GM12865 (cell line): ENCODE measurements around the gene SLC9A9.

Experiments used
- DNase-seq: peaks from one replicate; pipeline ENCODE4 v3.0.0; 2010; ENCODE audit warnings: low read depth
- H3K4me3 ChIP-seq: 2 replicates; pipeline ENCODE4 v1.5.1; 2011; ENCODE audit warnings: mild to moderate bottlenecking, low read depth, low read length, control low read depth
- TF ChIP-seq, protein P1 (sequence below): IDR thresholded peaks from 2 replicates; pipeline ENCODE4 v1.5.1; 2011; ENCODE audit warnings: low read length, control low read depth, low read depth, inconsistent platforms; ENCODE audit not compliant: insufficient read depth; ENCODE audit errors: missing control alignments

Gene SLC9A9

GRCh38 chr3:143244516-143245063 is 603.7 kb downstream of the SLC9A9 start:
- TF ChIP-seq, protein P1, sequence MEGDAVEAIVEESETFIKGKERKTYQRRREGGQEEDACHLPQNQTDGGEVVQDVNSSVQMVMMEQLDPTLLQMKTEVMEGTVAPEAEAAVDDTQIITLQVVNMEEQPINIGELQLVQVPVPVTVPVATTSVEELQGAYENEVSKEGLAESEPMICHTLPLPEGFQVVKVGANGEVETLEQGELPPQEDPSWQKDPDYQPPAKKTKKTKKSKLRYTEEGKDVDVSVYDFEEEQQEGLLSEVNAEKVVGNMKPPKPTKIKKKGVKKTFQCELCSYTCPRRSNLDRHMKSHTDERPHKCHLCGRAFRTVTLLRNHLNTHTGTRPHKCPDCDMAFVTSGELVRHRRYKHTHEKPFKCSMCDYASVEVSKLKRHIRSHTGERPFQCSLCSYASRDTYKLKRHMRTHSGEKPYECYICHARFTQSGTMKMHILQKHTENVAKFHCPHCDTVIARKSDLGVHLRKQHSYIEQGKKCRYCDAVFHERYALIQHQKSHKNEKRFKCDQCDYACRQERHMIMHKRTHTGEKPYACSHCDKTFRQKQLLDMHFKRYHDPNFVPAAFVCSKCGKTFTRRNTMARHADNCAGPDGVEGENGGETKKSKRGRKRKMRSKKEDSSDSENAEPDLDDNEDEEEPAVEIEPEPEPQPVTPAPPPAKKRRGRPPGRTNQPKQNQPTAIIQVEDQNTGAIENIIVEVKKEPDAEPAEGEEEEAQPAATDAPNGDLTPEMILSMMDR: no peak
- H3K4me3 ChIP-seq: no peak overlapping the region
- no peak for DNase-seq

DNA sequence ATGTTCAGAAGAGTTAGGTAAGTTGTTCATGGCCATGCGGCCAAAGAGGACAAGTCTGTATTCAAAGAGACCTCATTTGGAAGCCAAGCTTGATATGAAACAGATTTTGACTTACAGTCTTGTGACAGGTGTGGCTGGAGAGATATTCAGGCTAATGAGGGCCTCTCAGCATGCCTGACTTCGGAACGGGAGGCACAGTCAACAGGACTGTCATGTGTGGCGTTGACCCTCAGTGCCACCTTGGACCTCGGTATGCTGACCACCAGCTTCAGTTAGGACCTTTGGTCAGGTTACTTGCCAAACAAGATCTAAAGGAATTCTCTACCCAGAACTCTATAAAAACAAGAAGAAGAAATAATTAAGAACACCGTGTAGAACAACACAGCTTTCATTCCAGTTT is 604.6 kb downstream of the SLC9A9 start:
- TF ChIP-seq, protein P1: no peak
- DNase-seq: no peak
- no peak overlapping the region for H3K4me3 ChIP-seq

DNA sequence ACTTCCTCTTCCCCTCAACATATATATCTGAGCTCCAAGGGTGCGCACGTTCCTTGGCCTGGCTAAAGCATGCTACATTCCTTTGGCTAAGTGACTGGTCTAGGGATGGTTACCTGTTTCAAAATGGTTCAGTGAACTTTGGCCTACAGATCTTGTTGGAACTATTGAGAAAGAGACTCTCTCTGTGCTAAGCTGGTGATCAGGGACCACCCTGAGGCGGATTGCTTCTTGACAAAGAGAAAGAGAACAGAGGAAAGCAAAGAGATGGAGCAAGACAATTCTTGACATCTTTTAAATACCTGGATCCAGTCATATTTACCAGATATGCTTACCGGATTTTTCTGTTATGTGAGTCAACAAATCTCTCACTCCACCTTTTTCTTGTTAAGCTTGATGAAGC is 605.6 kb downstream of the SLC9A9 start:
- TF ChIP-seq, protein P1: no peak
- no peak for DNase-seq
- H3K4me3 ChIP-seq: no peak overlapping the region

GRCh38 chr3:143242101-143242500 is 606.2 kb downstream of the SLC9A9 start:
- DNase-seq: no peak
- no peak overlapping the region for H3K4me3 ChIP-seq
- TF ChIP-seq, protein P1: no peak

GRCh38 chr3:143241481-143241951 is 606.8 kb downstream of the SLC9A9 start:
- TF ChIP-seq, protein P1: no peak
- DNase-seq: no peak
- H3K4me3 ChIP-seq: no peak overlapping the region

DNA sequence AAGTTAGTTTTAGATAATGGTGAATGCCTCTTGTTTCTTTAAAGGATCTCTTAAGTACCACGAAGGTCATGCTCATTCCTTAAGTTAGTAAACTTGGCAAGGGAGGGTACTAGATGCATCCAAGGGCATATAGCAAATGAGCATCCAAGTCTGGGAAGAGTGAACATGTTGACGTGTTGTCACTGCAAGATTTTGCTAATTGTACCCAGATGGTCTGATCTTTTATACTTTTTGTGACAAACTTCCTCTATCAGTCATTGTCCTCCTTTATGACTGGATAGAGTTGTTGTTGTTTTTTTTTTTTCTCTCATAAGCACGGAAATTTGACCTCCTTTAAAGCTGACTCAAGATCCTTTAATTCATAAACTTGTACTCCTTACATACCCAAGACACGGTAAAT is 607.4 kb downstream of the SLC9A9 start:
- TF ChIP-seq, protein P1: no peak
- H3K4me3 ChIP-seq: no peak overlapping the region
- no peak for DNase-seq

GRCh38 chr3:143239031-143239430 is 609.2 kb downstream of the SLC9A9 start:
- TF ChIP-seq, protein P1: no peak
- no peak overlapping the region for H3K4me3 ChIP-seq
- DNase-seq: no peak
